H54 (cell line): ENCODE measurements around the gene CAD.

Experiments used
- DNase-seq: peaks from one replicate; pipeline ENCODE4 v3.0.0; 2011; ENCODE audit warnings: low spot score, mixed read lengths; ENCODE audit not compliant: insufficient read length
- FAIRE-seq: peaks from 3 replicates; lab custom pipeline; 2011; peaks lifted over from hg19 to GRCh38; lab: Jason Lieb, UNC
- POLR2A ChIP-seq: IDR thresholded peaks from 2 replicates; pipeline ENCODE4 v1.6.1; 2011; ENCODE audit warnings: low read depth, mild to moderate bottlenecking, low read length

The CAD gene

DNA sequence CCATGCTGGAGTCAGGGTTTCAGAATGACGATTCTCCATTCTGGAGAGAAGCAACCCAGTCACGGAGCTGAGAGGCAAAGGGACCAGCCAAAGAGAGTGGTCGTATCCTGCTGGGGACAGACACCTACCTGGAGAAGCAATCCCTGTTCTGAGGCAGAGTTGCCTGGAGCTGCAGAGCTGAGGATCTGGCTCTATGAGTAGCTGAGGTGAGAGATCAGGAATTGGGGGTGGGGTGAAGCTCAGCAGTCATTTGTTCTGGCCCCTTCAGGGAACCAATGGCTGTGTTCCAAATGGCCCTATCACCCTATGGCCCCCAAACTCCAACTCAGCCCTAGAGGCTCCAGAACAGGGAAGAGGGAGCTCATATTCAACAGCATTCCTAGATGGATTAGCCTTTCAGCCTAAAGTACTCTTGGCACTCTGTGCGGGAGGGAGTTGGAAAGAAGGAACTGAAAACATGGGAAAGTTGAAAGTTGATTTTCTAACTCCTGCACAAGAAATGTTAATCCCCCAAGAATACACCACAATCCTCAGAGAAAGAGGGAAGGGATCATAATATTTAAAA, 8.6 kb upstream of the CAD start:
- no peak for TF ChIP-seq POLR2A
- no peak for DNase-seq
- no peak for FAIRE-seq

DNA sequence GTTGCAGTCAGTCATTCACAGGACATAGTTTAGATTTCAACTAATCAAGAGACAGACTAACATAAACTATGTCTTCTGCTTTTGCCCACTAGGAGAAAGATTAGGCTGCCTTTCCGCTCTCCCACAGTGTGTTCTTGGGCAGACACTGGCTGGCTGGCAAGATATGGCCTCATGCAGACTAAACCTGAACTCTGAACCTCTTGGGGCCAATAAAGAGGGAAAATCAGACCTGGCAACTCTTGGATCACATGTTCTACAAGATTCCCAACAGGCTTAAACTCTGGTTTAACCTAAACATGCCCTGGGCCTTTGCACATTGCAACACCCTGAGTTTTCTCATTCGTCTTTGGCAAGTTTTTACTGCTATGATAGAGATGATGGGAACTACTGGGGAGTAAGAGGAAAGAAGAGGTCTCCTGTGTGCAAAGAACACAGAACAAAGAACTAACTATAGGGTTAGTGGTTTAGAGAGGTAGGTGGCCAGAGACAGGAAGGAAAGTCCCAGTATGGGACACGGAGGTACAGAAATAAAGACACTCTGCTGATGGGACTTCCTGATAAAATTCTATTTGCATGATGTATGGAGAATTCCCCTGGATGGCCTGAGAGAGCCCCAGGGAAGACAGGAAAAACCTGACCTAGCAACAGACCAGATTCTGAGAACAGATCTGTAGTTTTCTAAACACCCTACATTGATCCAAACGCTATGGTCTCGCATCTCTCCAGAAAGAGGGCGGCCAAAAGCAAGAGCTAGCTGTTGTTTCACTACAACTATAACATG, 7.4 kb upstream of the CAD start:
- no peak for FAIRE-seq
- no peak for DNase-seq
- TF ChIP-seq POLR2A = no peak

DNA sequence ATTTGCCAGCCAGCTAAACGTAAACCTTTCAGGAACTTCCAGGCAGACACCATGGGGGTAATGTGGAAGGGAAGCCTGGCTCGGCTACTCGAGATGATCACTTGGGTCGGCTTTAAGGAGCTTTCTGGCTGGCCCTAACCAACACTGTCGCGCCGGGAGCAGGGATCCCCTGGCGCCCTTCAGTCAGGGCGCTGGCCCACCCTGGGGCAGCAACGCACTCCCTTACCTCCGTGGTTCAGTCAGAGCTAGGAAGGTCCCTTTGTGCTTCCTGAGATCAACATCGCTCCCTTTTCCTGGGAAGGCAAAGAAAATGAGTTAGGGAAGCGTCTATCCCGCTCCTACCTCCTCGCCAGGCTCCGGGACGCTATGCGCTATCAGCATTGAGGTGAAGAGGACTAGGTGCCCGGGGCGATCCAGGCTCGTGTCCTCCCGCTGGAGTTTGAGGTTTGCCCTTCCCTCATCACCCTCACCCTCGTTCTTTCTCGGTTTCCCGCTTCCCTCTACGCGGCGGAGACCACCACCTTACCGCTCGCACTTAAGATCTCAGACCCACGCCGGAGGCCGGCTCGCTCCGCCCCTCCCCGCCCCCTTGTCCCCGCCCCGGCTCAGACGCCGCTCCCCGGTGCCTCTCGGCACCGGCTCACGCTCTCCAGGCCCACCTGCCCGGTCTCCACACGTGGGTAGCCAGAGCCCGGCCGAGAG, 5.8 kb upstream of the CAD start:
- no peak for FAIRE-seq
- no peak for TF ChIP-seq POLR2A
- DNase-seq = peak; percentile 26

DNA sequence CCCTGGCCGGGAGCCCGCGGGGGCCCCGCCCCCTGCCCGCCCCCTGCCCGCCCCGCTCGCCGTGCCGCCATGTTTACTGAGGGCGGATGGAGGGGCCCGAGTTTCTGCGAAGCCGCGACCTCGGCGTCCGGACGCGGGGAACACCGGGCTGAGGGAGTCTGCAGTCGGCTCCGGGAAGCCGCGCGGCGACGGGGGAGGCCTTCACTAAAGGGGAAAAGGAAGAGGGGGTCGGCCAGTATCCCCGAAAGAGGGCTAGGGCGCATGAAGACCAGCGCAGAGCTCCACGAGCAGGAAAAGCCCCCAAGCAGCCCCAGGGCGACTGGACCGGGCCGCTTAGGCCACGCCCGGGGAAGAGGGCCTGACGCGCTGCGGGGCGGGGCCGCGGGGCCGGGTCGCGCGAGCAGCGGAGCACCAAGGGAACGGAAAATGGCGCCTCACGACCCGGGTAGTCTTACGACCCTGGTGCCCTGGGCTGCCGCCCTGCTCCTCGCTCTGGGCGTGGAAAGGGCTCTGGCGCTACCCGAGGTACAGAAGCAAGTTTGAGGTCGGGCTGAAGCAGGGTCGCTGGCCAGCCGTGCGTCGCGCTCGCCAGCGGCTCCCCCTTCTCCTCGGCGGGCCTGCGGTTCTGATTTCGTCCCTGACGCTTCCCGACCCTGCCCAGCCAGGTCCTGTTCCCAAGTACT, 5.1 kb upstream of the CAD start, which contains the start of the genes ATRAID and SLC5A6:
Gene ATRAID, plus strand, starts transcription at position 99 of the 683 bp plus-strand sequence. Its CDS starts 328 bp downstream, at position 427.
Gene SLC5A6, minus strand, starts transcription at position 326 of the 683 bp plus-strand sequence. CDS start 4,618 bp downstream, outside the sequence.
- FAIRE-seq (no peak), DNase-seq (peak; percentile 94)
- peak; percentile 81 for TF ChIP-seq POLR2A

DNA sequence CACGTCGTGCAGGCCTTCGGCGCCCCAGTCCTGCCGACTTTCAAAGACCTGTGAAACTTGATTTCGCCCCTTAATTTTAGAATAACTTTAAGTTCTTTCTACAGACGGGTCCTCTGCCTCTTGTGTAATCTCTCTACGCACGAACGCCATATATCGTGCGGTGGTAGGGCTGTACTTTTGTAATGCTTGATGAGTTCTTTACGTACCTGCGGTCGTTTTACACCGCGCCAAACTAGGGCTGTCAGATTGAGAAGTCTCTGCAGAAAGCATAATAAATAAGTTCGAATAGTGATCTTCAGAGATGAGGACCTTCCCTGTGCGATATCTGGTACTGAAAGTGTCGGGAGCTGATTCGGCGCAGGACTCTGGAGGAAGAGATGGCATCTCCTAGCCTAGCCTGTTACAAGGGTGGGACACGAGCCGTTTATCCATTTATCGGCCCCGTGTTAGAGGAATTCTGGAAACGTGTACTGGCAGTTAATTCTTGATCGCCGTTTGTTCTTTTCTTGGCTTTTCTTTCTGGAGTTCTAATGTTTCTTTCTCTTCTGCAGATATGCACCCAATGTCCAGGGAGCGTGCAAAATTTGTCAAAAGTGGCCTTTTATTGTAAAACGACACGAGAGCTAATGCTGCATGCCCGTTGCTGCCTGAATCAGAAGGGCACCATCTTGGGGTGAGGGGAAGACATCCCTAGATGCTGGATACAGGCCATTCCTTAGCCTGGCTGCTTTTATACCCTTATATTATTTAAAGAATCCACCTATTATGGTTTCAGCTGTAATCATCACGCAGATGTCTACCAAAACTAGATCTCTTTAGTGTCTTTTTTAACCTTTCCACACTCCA, 4.3 kb upstream of the CAD start:
- no peak for FAIRE-seq
- no peak for TF ChIP-seq POLR2A
- peak; percentile 26 for DNase-seq

DNA sequence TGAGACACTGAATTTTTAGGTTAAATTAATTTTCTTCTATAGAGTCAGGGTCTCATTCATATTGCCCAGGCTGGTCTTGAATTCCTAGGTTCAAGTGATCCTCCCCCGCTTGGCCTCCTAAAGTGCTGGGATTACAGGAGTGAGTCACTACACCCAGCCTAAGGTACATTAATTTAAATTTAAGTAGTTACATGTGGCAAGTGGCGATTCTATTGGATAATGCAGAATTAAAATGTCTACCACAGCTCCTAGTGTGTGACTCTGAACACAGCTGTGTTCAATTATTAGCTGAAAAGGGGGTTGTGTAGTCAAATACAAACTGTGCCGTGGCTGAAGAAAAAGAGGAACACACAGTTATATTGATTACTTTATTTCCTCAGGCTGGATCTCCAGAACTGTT, 2.2 kb upstream of the CAD start:
- FAIRE-seq = no peak
- no peak for DNase-seq
- no peak for TF ChIP-seq POLR2A

DNA sequence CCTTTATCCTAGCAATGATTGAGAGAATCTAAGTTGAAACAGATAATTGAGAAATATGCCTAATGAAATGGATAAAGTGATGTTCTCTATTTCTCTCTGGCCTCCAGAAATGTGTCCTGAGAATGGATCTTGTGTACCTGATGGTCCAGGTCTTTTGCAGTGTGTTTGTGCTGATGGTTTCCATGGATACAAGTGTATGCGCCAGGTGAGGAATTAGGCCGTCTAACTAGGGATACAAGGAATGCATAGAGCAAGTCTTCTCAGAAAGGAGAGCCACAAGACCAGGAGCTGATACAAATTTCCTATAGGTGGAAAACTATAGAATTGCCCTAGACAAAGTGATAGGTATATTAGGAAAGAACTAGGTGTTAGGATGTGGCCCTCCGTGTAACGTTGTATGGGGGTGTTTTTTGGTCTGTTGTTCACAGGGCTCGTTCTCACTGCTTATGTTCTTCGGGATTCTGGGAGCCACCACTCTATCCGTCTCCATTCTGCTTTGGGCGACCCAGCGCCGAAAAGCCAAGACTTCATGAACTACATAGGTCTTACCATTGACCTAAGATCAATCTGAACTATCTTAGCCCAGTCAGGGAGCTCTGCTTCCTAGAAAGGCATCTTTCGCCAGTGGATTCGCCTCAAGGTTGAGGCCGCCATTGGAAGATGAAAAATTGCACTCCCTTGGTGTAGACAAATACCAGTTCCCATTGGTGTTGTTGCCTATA, 592 bp upstream of the CAD start:
- no peak for TF ChIP-seq POLR2A
- FAIRE-seq (no peak), DNase-seq (no peak)

DNA sequence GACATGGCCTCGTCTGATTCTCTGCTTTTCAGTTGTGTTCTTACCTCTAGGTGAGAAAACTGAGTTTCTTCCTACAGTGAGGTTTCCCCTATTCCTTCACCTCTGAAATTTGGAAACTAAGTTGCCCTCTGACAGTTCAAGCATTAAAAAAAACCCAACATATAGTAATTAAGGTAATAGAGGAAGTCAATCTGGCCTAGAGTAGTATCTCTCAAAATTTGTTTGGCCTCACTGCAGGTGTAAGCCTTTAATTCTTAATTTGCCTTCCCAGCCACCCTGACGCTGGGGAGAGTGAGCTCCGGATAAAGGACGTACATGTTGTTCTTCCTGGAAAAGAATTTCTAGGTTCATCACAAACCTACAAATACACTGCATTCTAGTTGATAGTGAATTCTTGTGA, 1.4 kb downstream of the CAD start:
- FAIRE-seq = no peak
- DNase-seq = no peak
- no peak for TF ChIP-seq POLR2A

DNA sequence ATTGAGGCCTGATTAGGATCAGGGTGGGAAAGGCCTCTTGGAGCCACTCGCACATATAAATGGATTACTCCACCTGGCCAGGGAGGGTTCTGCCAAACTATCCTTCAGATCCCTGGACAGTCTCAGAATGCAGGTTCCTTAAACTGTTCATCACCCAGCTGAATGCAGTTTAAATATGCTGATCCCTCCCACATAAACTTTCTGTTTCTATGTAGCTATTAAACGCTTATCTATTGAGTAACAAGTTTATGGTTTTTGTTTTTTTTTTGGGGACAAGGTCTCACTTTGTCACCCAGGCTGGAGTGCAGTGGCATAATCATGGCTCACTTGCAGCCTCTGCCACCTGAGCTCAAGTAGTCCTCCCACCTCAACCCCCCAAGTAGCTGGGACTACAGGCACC, 1.9 kb downstream of the CAD start:
- TF ChIP-seq POLR2A = no peak
- no peak for DNase-seq
- no peak for FAIRE-seq

DNA sequence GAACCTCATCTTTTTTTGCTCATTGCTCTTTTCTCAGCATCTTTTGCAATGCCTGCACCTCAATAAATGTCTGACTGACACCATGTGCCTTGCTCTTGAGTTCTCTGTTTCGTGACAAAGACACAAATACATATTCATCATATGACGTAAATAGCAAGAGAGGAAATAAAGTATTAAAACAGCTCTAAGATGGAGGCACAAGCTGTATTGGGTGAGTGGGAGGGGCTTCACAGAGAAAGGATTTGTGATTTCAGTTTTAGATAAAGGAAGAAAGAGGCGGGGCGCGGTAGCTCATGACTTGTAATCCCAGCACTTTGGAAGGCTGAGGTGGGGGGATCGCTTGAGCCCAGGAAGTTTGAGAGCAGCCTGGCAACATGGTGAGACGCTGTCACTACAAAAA, 2.9 kb downstream of the CAD start:
- no peak for DNase-seq
- FAIRE-seq = no peak
- no peak for TF ChIP-seq POLR2A

DNA sequence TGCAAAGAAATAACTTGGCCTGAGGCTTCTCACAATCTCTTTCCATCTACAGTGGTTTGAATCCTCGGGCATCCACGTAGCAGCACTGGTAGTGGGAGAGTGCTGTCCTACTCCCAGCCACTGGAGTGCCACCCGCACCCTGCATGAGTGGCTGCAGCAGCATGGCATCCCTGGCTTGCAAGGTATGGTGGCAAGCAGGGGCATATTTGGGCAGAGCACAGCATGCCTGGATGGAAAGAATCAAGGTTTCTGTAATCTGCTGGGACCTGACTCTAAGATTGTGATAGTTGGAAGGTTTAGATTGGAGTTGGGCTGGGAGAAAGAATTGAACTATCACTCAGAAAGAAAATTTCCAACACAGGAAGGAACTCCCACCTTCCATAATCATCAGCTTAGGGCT, 4.0 kb downstream of the CAD start:
- no peak for TF ChIP-seq POLR2A
- FAIRE-seq (no peak), DNase-seq (no peak)

DNA sequence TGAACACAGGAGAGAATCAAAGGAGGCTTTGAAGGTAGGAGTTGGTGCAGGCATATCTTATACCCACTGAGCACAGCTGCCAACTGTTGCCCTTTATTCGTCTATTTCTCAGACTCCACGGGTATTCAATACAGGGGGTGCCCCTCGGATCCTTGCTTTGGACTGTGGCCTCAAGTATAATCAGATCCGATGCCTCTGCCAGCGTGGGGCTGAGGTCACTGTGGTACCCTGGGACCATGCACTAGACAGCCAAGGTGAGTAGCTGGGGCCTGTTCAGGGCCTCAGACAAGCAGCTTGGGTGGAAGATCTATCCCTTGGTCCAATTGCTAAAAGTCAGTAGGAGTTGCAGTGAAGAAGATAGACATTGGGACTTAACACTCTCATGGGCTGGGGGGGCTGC, 5.2 kb downstream of the CAD start:
- TF ChIP-seq POLR2A = no peak
- DNase-seq (no peak), FAIRE-seq (no peak)
